NCI-H1436 treated with DMSO at 0.1 percent for 48 hours (cell line): ENCODE measurements around the gene PINLYP.

Source experiments
- DNase-seq: peaks from one replicate; lab custom pipeline; 2025; lab: John Stamatoyannopoulos, UW

PINLYP gene

DNA sequence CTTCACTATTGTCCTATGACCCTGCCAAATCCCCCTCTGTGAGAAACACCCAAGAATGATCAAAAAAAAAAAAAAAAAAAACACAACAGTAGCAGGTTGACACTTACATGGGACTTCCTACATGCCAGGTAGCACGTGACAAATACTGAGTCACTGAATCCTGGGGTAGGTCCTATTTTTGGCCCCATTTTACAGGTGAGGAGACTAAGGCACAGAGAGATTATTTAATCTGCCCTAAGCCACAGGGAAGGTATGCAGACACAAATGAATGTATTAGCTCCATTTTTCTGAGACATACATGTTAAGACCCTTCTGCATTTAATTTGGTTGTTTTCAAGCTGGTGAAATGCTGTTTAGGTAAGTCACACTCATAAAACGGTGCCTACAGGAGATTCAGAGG is 26.9 kb upstream of the PINLYP start:
- no peak for DNase-seq

GRCh38 chr19:43551399-43552197 is 24.0 kb upstream of the PINLYP start:
- no peak for DNase-seq

GRCh38 chr19:43552198-43552450 is 23.5 kb upstream of the PINLYP start:
- no peak for DNase-seq

GRCh38 chr19:43552616-43553015 is 23.0 kb upstream of the PINLYP start:
- DNase-seq, result no peak

DNA sequence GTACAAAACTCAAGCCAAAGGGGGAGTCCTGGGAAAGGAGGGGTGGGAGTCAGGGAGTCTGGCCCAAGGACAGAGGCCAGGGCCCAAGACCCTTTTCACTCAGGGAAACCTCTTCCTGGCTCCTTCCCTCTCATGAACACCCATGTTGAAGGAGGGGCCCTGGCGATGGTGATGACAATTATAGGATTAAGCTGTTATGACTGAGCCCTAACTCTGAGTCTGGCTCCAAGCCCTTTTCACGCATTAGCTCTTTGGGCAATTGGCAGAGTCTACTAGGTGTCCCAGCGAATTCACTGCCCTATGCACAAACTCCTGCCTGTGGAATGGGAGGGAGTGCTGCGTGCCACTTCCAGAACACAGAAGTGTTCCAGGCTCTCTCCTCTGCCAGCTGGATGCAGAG is 21.9 kb upstream of the PINLYP start:
- no peak for DNase-seq

GRCh38 chr19:43554317-43554895 is 21.2 kb upstream of the PINLYP start:
- DNase-seq, result no peak

DNA sequence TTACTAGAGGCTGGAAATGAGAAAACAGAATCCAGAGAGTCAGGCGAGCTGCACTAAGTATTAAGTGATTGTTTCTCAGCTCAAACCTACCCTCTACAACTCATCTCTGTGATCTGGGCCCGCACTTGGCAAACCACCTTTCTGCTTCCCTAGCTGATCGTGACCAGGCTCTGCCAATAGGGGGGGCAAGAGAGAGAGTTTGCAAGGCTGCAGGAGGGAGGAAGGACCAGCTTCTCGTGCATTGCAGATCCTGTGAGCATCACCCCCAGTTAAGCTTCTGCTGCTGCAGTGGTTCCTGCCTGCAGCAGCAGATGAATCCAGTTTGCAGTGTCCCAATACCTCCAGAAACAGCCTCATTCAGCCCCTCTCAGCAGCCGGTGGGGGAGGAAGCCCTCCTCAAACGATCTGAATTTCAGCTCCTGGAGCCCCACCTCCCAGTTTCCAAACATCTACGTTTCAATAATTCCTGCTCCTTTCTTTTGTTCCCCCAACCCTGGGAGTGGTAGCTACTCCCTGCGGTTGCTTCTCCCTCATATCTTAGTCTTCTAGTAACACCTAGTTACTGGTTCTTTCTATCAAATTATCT is 20.3 kb upstream of the PINLYP start:
- no peak for DNase-seq

DNA sequence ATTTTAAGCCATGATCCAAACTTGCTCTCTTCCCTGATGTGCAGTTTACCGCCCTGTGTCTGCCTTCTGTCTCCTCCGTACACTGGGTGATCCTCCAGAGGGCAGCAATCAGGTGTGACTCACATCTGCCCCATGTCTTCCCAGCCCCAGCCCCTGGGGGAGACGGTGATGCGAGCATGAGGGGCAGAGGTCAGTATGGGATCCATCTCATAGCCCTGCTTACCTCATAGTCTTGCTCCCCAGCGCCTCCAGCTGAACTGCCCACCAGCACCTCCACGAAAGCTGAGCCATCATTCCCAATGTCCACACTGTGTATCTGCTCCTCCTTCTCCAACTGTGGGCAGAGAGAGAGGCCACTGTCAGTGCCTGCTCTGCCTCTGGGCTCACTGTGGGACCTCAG is 14.9 kb upstream of the PINLYP start:
- DNase-seq, result no peak

DNA sequence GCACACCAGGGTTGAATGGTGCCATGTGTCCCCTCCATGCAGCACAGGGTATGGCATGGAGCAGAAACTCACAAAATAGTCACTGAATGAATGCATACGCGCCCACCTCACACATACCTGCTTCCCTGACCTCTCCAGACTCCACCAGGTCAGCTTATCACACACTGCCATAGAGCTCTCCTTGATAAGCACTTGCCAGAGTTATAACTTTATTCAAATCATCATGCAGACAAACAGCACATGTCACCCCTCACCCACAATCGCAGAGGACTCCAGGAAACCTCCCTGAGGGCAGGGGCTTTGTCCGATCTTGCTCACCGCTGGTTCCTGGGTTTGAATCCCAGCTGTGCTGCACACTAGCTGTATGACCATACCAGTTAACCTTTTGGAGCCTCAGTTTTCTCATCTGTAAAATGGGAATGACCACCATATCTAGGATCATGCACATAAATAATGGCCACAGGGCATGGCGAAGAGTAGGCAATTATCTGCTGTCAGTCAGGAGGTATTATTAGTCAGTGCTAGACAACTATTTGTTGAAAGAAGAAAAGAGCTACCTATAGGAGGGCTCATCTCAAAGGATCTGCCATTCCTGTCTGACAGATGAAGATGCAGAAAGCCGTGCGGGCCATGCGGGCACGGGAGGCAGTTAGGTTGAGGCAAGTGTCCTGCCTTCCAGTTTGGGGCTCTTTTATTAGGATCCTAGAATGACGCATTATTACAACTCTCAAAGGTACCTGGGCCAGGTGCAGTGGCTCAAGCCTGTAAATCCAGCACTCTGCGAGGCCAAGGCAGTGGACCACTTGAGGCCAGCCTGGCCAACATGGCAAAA is 14.2 kb upstream of the PINLYP start:
- DNase-seq, result no peak

DNA sequence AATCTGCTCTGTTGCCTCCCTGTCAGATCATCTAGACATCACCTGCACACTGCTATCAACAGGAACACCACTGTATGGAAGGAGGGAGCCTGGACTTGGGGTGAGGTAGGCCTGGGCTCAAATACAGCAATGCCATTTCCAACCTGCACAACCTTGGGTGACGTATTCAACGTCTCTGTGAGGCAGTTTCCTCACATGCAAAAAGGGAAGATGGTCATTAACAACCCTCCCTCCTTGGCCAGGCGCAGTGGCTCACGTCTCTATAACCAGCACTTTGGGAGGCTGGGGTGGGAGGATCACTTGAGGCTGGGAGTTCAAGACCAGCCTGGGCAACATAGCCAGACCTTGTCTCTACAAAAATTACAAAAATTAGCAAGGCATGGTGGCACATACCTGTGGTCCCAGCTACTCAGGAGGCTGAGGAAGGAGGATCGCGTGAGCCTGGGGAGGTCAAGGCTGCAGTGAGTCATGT is 13.3 kb upstream of the PINLYP start:
- DNase-seq, result no peak

DNA sequence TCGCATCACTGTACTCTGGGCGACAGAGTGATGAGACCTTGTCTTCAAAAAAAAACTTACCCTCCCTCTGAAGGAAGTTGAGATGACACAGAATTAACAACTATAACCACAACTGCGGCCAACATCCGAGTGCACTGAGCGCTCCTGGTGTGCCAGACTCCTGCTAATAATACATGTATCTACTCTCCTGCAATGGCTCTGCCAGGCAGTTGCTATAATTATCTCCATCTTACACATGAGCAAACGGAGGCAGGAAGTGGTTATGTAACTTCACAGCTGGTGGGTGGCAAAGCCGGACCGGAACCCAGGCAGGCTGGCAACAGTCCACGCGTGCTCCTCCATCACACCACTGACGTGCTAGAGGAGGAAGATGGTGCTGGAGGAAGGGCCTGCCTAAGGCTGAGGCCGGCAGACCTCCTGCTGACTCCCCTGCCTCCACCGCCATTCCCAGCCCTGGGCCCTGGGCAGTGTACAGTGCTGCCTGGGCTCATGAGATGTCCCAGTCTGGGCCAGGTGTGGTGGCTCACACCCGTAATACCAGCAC is 12.8 kb upstream of the PINLYP start:
- peak; percentile 71 for DNase-seq

GRCh38 chr19:43563816-43564457 is 11.7 kb upstream of the PINLYP start:
- no peak for DNase-seq

- no peak for DNase-seq
These were observed 10.8 kb upstream of the PINLYP start for GRCh38 chr19:43564800-43565199.

- DNase-seq, result no peak
These were observed 5.9 kb upstream of the PINLYP start for GRCh38 chr19:43569657-43570056.

GRCh38 chr19:43570174-43570791 is 5.3 kb upstream of the PINLYP start:
- no peak for DNase-seq

- peak; percentile 32 for DNase-seq
These were observed 3.4 kb upstream of the PINLYP start for GRCh38 chr19:43572171-43572588.

GRCh38 chr19:43574424-43575155 is 1.0 kb upstream of the PINLYP start:
- no peak for DNase-seq

DNA sequence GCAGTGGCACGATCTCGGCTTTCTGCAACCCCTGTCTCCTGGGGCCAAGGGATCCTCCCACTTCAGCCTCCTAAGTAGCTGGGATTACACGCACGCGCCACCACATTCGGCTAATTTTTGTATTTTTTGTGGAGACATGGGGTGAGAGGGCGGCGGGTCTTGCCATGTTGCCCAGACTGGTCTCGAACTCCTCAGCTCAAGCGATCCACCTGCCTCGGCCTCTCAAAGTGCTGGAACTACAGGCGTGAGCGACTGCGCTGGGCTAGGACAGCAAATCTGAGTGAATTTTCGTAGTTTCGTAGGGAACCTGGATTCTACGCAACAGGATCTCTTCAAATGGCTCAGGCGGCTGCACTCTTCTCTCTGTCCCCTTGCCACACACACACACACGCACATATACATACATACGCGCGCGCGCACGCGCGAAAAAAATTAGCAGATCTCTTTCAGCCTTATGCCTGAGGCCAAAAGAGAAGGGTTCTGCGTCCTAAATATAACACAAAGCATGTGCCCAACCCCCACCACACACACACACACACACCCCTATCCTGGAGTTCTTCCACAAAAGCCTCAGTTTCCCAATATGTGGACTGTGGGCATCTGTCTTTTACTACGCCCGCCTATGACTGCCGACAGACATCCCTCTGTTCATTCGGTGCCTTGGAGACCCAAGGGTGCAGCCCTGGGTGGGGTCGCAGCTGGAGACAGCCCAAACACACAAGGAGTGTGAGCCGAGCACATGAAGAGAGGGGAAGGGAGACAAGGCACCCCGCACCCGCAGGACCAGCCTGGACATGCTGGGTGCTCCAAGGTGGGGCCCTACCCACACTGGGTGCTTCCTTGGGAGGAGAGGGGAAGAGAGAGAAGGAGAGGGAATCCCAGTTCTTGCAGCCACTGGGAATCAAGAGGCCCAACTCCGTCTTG is 616 bp downstream of the PINLYP start:
- DNase-seq, result no peak

GRCh38 chr19:43578787-43579186 is 3.2 kb downstream of the PINLYP start:
- DNase-seq, result no peak

- no peak for DNase-seq
These were observed 5.9 kb downstream of the PINLYP start for GRCh38 chr19:43581467-43581866.
